Left lung (tissue), 10 donors: ENCODE results near the gene UNC119B. TPM values are rescaled to one million over a fixed set of nuclear protein-coding genes. Genes with fewer than 3 reads are reported as not detected.

Experiments
- ATAC-seq: fragments of 200-7000 bp; cut with Tn5 transposase; one replicate; pipeline ENCODE4 v1.9.1; 2020; ENCODE audit warnings: moderate library complexity
- DNase-seq, 4 donors: peaks; one replicate each; pipeline ENCODE4 v3.0.0-alpha.2; 2013 to 2020
- H3K27ac ChIP-seq, 2 donors: fragments of 200-600 bp; sonication (generic) in 1 of 2; one replicate each; pipeline versions ENCODE4 v1.5.0 to v1.8.0; 2020 to 2021
- H3K27me3 ChIP-seq, 2 donors: fragments of 200-600 bp; sonication (generic) in 1 of 2; one replicate each; pipeline versions ENCODE4 v1.5.0 to v1.8.0; 2020 to 2021
- H3K36me3 ChIP-seq, 2 donors: fragments of 200-600 bp; sonication (generic) in 1 of 2; one replicate each; pipeline versions ENCODE4 v1.5.0 to v1.8.0; 2020 to 2021
- H3K4me1 ChIP-seq, 2 donors: fragments of 200-600 bp; one replicate each; pipeline ENCODE4 v1.8.0; 2021
- H3K4me3 ChIP-seq, 2 donors: fragments of 200-600 bp; sonication (generic) in 1 of 2; one replicate each; pipeline versions ENCODE4 v1.5.0 to v1.8.0; 2020 to 2021; ENCODE audit warnings: mild to moderate bottlenecking in 1 of 2
- H3K9me3 ChIP-seq, 2 donors: fragments of 200-600 bp; sonication (generic) in 1 of 2; one replicate each; pipeline versions ENCODE4 v1.5.0 to v1.8.0; 2020 to 2021
- intact Hi-C, 2 donors: fragments of 100-400 bp; cut with DNase I; formaldehyde crosslinking; loops; one replicate each; pipeline versions ENCODE4 v1.11.2 to v1.14.2; 2022
- polyA plus RNA-seq, 6 donors: library from polyadenylated mRNA; unstranded; fragments of 120-200 nt; gene quantifications; one replicate each; pipeline ENCODE4 v1.2.1, GENCODE V29; 2013; ENCODE audit not compliant: insufficient read length in 6 of 6
- total RNA-seq, 2 donors: library from RNA; stranded (reverse); fragmentation: NEBNext Ultra II Directional; extraction: Animal tissue kit (Norgen Biotek cat#: 25700); gene quantifications; one replicate each; pipeline ENCODE4 v1.2.1, GENCODE V29; 2021
- TF ChIP-seq, protein P1 (sequence below), 2 donors: fragments of 200-600 bp; sonication (generic) in 1 of 2; IDR thresholded peaks; one replicate each; pipeline versions ENCODE4 v1.5.0 to v1.8.0; 2021; ENCODE audit warnings: antibody characterized with exemption in 2 of 2
- donor health status: DM: no; HTN: yes; CAD: no.
- donor health status: DM: no; HTN: no; CAD: no.

The UNC119B gene
- total and polyA plus RNA-seq, 8 donors: 23.3 to 63.2 (median 55.0) TPM

DNA sequence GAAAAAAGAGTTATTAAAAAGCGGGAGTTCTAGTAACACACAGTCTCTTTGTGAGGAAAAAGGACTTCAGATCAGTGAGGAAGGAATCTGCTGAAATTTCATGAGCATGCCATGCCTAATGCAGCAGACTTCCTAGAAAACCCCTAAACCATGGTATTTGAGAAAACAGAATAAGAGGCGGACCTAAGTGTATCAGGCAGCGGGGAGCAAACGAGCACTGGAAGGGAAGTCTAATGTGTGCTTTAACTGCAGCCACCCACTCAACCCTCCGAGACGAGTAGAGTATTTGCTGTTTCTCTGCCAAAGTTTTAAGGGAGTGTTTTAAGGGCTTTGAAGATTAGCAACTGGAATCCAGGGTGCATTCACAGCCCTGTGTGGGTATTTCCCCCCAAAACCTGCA, 51.8 kb downstream of the UNC119B start:
- DNase-seq (peak in 2 of 4 donors; percentile 46 to 48), ATAC-seq (peak; percentile 87)
- intact Hi-C loops: no loop called here
- Histone ChIP-seq H3K36me3 (peaks cover 0 to 74% of the 10 kb centered on the region in 2 donors), H3K9me3 (no peaks in the 10 kb centered on the region), H3K27ac (peak overlapping the region; percentile 33 to 70), H3K4me3 (no peak overlapping the region), H3K4me1 (no peaks in the 10 kb centered on the region), H3K27me3 (no peaks in the 10 kb centered on the region)
- TF ChIP-seq, protein P1, sequence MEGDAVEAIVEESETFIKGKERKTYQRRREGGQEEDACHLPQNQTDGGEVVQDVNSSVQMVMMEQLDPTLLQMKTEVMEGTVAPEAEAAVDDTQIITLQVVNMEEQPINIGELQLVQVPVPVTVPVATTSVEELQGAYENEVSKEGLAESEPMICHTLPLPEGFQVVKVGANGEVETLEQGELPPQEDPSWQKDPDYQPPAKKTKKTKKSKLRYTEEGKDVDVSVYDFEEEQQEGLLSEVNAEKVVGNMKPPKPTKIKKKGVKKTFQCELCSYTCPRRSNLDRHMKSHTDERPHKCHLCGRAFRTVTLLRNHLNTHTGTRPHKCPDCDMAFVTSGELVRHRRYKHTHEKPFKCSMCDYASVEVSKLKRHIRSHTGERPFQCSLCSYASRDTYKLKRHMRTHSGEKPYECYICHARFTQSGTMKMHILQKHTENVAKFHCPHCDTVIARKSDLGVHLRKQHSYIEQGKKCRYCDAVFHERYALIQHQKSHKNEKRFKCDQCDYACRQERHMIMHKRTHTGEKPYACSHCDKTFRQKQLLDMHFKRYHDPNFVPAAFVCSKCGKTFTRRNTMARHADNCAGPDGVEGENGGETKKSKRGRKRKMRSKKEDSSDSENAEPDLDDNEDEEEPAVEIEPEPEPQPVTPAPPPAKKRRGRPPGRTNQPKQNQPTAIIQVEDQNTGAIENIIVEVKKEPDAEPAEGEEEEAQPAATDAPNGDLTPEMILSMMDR (IDR thresholded peaks at IDR 0.05): no peak

DNA sequence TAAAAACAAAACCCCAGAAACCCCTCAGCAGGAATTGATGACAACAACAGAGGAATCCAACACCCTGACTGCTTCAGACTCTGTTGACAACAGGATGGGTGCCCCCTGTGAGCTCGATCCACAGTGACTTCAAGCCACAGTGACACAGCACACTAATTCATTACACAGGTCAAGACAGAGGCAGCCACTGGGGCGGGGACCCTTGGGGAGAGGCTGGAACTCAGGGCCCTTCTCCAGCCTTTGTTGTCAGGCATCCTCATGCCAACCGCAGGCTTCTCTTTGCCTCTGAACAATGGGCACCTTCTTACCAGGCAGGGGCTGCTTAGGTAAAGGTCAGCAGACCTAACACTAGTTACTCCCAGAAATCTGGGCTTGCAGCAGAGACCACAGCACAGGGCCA, 53.0 kb downstream of the UNC119B start:
- Histone ChIP-seq H3K27ac (no peak overlapping the region), H3K36me3 (peaks cover 0 to 86% of the 10 kb centered on the region in 2 donors), H3K9me3 (no peaks in the 10 kb centered on the region), H3K27me3 (no peaks in the 10 kb centered on the region), H3K4me1 (no peaks in the 10 kb centered on the region), H3K4me3 (no peak overlapping the region)
- no peak for ATAC-seq
- TF ChIP-seq, protein P1 (IDR thresholded peaks at IDR 0.05): no peak
- intact Hi-C loops: no loop called here
- no peak for DNase-seq

DNA sequence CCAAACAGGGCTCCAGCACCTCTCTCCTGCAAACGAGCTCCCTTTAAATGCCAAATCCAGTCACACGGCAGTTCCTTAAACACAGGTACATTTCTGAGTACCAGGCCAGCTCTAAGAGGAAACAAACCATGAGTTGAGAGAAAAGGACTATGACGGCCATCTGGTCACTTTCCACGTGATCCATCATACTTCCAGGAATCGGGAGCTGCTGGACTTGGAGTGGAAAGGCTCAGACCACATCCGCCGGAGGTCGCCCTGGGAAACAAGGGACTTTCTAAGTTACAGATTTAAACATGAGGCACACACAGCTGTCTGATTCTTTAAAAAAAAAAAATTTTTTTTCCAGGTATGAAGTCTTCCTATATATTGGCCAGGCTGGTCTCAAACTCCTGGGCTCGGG, 54.6 kb downstream of the UNC119B start:
- TF ChIP-seq, protein P1 (IDR thresholded peaks at IDR 0.05): no peak
- Histone ChIP-seq H3K4me3 (no peak overlapping the region), H3K9me3 (no peaks in the 10 kb centered on the region), H3K27ac (no peak overlapping the region), H3K36me3 (peaks cover 0 to 93% of the 10 kb centered on the region in 2 donors), H3K4me1 (no peaks in the 10 kb centered on the region), H3K27me3 (no peaks in the 10 kb centered on the region)
- no peak for ATAC-seq
- intact Hi-C loops: no loop called here
- no peak for DNase-seq

DNA sequence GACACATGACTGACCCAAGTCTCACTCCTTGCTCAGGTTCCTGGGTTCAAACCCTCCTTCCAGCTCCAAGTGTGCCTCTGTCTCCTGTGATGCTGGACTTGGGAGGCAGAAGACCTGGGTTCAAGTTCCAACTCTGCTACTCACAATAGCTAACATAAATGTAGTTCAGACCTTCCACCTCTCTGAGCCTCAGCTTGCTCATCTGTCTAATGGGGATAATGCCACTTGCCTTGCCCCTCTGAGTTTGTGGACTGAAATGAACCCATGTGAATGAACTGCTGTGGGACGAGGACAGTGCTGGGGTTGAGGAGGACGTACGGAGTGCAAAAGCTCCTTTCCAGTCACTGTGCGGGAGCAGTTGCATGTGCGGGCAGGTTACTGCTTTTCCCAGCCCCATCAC, 56.3 kb downstream of the UNC119B start:
- TF ChIP-seq, protein P1 (IDR thresholded peaks at IDR 0.05): no peak
- H3K4me3 ChIP-seq: no peak overlapping the region
- H3K9me3 ChIP-seq: no peaks in the 10 kb centered on the region
- H3K36me3 ChIP-seq: peaks cover 0 to 77% of the 10 kb centered on the region in 2 donors
- ATAC-seq (no peak), DNase-seq (no peak)
- peak overlapping the region in 1 of 2 donors; percentile 45 for H3K27ac ChIP-seq
- intact Hi-C loops: no loop called here
- no peaks in the 10 kb centered on the region for H3K4me1 ChIP-seq
- no peaks in the 10 kb centered on the region for H3K27me3 ChIP-seq

DNA sequence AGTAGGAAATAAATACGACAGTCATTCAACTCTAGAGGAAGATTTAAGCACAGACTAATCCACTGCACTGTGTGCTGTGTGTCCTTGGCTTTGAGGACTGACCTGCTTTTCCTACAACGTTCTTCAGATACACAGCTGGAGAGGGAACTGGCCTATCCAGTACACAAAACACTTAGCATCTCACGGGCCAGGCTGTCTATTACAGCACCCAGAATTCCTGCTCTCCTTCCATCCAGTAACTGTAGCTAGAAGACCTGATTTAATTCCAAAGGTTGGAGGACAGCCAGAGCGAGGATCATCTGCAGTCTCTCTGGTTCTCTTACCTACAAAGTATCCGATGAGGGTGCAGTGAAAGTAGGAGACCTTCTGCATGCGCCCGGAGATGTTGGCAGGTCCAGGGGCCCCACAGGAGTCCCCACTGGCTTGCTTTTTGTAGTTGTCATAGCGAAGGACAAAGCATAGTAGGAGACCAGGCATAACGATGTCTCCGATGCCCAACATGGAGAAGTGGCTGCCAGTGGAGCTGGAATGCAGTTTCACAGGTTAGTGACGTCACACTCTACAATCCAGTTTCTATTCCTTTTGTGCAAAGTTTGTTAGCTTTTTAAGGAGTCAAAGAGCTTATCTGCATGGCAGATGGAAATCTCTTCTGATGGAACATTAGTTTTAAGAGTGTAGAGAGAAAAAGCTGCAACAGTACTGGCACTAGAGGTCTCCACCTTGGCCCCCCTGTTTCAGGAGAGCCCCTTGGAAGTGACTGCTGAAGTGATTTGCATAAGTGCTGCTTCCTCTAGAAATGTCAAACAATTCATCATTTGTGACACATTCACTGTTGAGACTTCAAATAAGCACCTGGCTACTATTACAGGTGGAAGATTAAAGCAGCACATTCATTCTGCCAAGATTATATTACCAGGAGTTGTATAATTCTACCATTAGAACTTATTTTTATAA, 57.1 kb downstream of the UNC119B start:
- ATAC-seq (peak; percentile 72), DNase-seq (peak in 1 of 4 donors; percentile 71)
- Histone ChIP-seq H3K27me3 (no peaks in the 10 kb centered on the region), H3K36me3 (peaks cover 0 to 77% of the 10 kb centered on the region in 2 donors), H3K4me3 (no peak overlapping the region), H3K27ac (peak overlapping the region in 1 of 2 donors; percentile 45), H3K4me1 (no peaks in the 10 kb centered on the region), H3K9me3 (no peaks in the 10 kb centered on the region)
- TF ChIP-seq, protein P1 (IDR thresholded peaks at IDR 0.05): no peak
- intact Hi-C loops: no loop called here
